ENCODE data around the gene MFN1. TPM values are rescaled to one million over a fixed set of nuclear protein-coding genes. Genes with fewer than 3 reads are reported as not detected.
A peak's percentile ranks its signal among the peaks of the same experiment; 100 is the strongest.

The MFN1 gene
- polyA plus RNA-seq, 3 donors from 2014 or later: 2.2 to 11.1 (median 8.6) TPM

DNA sequence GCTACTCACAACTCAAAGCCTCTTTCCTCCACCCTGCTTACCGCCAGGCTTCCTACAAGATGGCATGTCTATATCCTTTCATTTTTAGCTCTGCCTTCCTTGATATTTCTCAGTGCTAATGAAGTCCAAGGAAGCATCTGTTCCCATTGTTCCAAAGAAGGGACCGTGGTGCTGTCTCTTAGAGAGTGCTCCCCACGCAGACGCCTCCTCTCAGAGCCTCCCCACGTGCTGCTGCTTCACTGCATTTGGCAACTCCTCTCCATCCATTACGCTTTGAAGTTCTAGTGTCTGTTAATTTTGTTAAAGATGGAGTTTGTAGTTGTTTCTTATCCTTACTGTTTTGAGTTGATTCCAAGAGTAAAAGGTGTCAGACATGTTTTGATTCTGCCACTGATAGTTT is 77.6 kb downstream of the MFN1 start:
- Mint-ChIP-seq H3K27me3 (ENCODE audit: low read depth in 3 of 3) (peaks cover 0 to 5% (median 3%) of the 10 kb centered on the region in 3 donors), H3K9me3 (no peaks in the 10 kb centered on the region), H3K36me3 (no peaks in the 10 kb centered on the region), H3K4me1 (no peaks in the 10 kb centered on the region), H3K4me3 (no peak overlapping the region), H3K27ac (no peak overlapping the region)
- no peak for DNase-seq

DNA sequence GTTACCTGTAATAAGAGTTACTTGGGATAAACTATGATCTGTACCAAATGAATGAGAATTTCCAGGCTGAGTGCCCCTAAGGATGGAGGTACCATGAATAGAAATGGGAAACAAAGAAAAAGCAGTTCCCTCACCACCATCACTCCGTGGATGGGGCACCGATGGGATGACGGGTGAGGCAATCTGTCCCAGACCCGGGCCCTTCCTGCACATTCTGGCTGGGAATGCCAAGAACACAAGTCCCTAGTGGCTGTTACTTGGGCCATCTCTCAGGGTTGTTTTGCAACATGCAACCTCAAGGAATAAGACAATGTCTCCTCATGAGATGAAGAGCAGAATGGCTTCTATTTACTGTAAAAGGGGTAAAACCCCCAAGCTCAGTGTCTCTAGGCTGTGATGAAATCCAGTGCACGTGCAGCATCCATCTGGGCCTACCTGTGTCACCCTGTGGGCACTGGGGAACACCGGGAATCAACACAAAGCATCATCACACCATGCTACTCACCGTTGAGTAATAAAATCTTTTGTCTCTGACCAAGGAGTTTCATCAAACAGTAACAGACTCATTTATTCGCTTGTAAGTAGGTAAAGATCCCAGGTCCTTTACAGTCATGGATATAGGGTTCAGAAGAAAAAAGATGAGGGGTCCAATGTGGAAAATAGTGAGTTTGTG is 81.5 kb downstream of the MFN1 start:
- Mint-ChIP-seq H3K27ac (no peak overlapping the region), H3K36me3 (no peaks in the 10 kb centered on the region), H3K4me3 (no peak overlapping the region), H3K27me3 (ENCODE audit: low read depth in 3 of 3) (peaks cover 0 to 5% (median 1%) of the 10 kb centered on the region in 3 donors), H3K4me1 (no peaks in the 10 kb centered on the region), H3K9me3 (no peaks in the 10 kb centered on the region)
- DNase-seq: no peak

DNA sequence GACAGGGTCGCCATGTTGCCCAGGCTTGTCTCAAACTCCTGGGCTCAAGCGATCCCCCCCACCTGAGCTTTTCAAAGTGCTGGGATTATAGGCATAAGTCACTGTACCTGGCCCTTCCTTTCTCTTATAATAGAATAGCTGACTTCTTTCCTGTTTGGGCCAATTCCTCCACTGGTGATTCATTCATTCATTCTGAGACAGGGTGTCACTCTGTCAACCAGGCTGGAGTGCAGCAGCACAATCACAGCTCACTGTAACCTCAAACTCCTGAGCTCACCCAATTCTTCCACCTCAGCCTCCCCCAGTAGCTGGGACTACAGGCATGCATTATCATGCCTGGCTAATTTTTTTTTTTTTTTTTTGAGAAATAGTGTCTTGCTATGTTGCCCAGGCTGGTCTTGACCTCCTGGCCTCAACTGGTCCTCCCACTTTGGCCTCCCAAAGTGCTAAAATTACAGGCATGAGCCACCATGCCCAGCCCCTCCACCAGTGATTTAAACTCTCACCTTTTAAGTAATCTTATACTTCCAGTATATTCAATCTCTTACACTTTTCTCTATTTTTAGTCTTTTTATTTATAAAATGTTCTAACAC is 82.9 kb downstream of the MFN1 start:
- Mint-ChIP-seq H3K36me3 (no peaks in the 10 kb centered on the region), H3K4me3 (no peak overlapping the region)

DNA sequence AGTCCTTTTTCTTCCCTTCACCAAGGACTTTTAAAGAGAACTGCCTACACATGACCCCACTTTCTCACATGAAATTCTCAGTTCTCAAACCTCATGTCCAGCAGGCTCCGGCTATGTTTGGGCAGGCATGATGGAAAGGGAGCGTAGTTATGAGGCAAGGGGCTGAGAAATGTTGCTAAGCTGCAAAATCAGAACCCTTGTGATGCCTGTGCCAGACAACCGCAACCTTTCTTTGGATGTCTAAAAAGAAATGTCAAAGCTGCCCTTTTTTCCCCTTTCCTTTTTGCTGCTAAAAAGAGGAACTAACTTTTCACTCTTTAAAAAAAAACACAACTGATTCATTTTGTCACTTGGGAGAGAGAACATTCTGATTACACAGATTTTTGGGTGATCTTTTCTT is 84.5 kb downstream of the MFN1 start:
- H3K27ac Mint-ChIP-seq: no peak overlapping the region

More for the DNA sequence above, 82.9 kb downstream of the MFN1 start:
- Mint-ChIP-seq H3K27ac (no peak overlapping the region), H3K27me3 (ENCODE audit: low read depth in 3 of 3) (peaks cover 0 to 1% (median 0%) of the 10 kb centered on the region in 3 donors), H3K9me3 (no peaks in the 10 kb centered on the region), H3K4me1 (no peaks in the 10 kb centered on the region)
- DNase-seq: no peak

DNA sequence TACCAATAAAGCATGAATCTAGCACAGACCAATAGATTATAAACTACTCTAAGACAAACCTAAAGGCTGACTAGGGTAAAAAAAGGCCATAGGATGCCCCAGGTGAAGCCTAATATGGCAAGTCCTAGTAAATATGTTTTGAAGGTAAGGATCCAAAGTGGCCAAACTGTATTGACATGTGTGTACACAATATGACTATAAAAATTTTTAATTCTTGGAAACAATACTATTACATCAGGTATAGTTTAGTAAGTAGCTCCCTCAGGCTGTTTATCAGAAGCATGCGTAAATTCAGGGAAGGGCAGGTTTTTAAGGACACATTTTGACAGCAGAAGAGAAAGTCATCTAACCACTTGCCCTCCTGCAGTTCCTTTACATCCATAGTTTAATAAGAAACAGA is 84.9 kb downstream of the MFN1 start:
- Mint-ChIP-seq H3K27me3 (ENCODE audit: low read depth in 3 of 3) (no peaks in the 10 kb centered on the region), H3K27ac (no peak overlapping the region), H3K4me1 (no peaks in the 10 kb centered on the region), H3K4me3 (no peak overlapping the region), H3K9me3 (no peaks in the 10 kb centered on the region), H3K36me3 (no peaks in the 10 kb centered on the region)
- no peak for DNase-seq

More for the DNA sequence above, 84.5 kb downstream of the MFN1 start:
- Mint-ChIP-seq H3K36me3 (no peaks in the 10 kb centered on the region), H3K4me1 (no peaks in the 10 kb centered on the region), H3K4me3 (no peak overlapping the region), H3K27me3 (ENCODE audit: low read depth in 3 of 3) (no peaks in the 10 kb centered on the region), H3K9me3 (no peaks in the 10 kb centered on the region)
- DNase-seq: no peak

DNA sequence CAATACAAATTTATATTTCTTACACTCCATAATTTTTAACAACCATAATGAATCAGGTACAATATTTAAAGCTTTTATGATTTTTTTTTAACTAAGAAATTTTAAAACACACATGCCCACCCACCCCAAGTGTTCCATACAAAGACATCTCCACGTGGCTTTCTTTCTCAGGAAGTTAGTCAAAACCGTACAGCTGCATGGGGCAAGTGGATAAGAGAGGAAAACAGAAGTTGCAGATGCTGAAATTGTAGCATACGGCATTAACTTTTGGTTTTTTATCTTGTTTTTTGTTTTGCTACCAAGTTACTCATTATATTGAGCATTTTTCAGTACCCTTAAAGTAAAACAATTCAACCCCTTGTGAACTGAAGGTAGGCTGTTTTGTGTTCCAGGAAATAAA is 89.0 kb downstream of the MFN1 start:
- Mint-ChIP-seq H3K27me3 (ENCODE audit: low read depth in 3 of 3) (no peaks in the 10 kb centered on the region), H3K4me3 (no peak overlapping the region), H3K4me1 (peaks cover 0 to 5% of the 10 kb centered on the region in 2 donors), H3K27ac (no peak overlapping the region), H3K36me3 (no peaks in the 10 kb centered on the region), H3K9me3 (no peaks in the 10 kb centered on the region)
- DNase-seq: no peak

DNA sequence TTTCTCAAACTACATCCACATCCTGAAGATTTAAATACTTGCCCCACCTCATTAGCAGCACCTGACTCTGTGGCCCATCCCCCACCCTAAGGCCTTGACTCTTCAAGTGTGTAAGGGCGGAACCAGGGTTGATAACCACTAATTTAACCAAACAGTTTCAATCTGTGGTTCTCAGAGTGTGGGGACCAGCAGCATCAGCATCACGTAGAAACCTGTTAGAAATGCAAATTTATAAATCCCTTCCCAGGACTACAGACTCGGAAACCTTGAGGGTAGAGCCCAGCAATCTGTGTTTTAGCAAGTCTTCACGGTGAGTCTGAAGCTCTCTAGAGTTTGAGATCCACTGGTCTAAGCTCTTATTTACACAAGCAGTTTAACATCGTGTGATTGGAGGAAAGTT is 91.3 kb downstream of the MFN1 start:
- Mint-ChIP-seq H3K27ac (peak overlapping the region in 1 of 6 donors; percentile 4), H3K36me3 (no peaks in the 10 kb centered on the region), H3K4me1 (peaks cover 0 to 5% of the 10 kb centered on the region in 2 donors), H3K4me3 (no peak overlapping the region), H3K27me3 (ENCODE audit: low read depth in 3 of 3) (peaks cover 0 to 4% (median 0%) of the 10 kb centered on the region in 3 donors), H3K9me3 (no peaks in the 10 kb centered on the region)
- peak in 1 of 3 donors; percentile 5 for DNase-seq

Other genes starting within 250 kb of the MFN1 start
- gene PIK3CA, start 199.4 kb upstream of the MFN1 start, polyA plus RNA-seq: 10 to 100 TPM; 10.4 to 20.8 (median 17.2) TPM
- gene KCNMB3, start 96.6 kb upstream of the MFN1 start, polyA plus RNA-seq: under 1 TPM in 2 of 3 donors, not detected in 1; 0.20 to 0.43 TPM
- gene ZNF639, start 24.7 kb upstream of the MFN1 start, polyA plus RNA-seq: 10 to 100 TPM; 40.0 to 54.8 (median 46.7) TPM
- gene GNB4, start 103.8 kb downstream of the MFN1 start, polyA plus RNA-seq: 10 to 100 TPM in 1 of 3 donors, 1 to 10 TPM in 2; 2.2 to 12.3 (median 3.0) TPM
- 10 to 100 TPM; 25.6 to 46.1 (median 34.5) TPM for gene ACTL6A, start 215.2 kb downstream of the MFN1 start, polyA plus RNA-seq

All from immature natural killer cell (primary cell).